AG04450 (cell line): ENCODE data around the gene LRMDA. TPM values are rescaled to one million over a fixed set of nuclear protein-coding genes. Genes with fewer than 3 reads are reported as not detected.

Experiments
- CTCF ChIA-PET: fragments of 300-600, 350-600 bp; formaldehyde crosslinking; extraction: SDS; loops from one replicate; lab custom pipeline; 2022; ENCODE audit warnings: antibody characterized with exemption, inconsistent platforms; lab: Charles Lee
- POLR2A ChIA-PET: fragments of 350-600 bp; formaldehyde crosslinking; extraction: SDS; loops from one replicate; lab custom pipeline; 2021; ENCODE audit warnings: antibody characterized with exemption, inconsistent platforms; lab: Yijun Ruan, JAX
- DNase-seq: peaks from one replicate; pipeline ENCODE4 v3.0.0-alpha.2; 2011; ENCODE audit warnings: low read depth, low spot score
- H3K27ac ChIP-seq: one replicate; pipeline ENCODE4 v1.5.1; 2012; ENCODE audit warnings: low read depth, low read length, control low read depth
- H3K27me3 ChIP-seq: one replicate; pipeline ENCODE4 v1.6.0; 2012; ENCODE audit warnings: low read length; ENCODE audit not compliant: control insufficient read depth, insufficient read depth
- H3K4me3 ChIP-seq: 2 replicates; pipeline ENCODE4 v1.5.1; 2011; ENCODE audit warnings: mild to moderate bottlenecking, low read depth, low read length, control low read depth
- H3K9me3 ChIP-seq: 2 replicates; pipeline ENCODE4 v1.5.1; 2012; ENCODE audit warnings: low read length; ENCODE audit not compliant: control insufficient read depth, insufficient read depth
- CTCF ChIP-seq: IDR thresholded peaks from 2 replicates; pipeline ENCODE4 v1.5.1; 2011; ENCODE audit warnings: low read depth, low read length, control low read depth, inconsistent platforms
- polyA plus RNA-seq: library from polyadenylated mRNA; depleted of rRNA; stranded (reverse); fragments of >200 nt; gene quantifications from 2 replicates; pipeline ENCODE4 v1.2.3, GENCODE V29; 2011

LRMDA gene
- polyA plus RNA-seq, 1 experiment, result 0.12 TPM

- no peak overlapping the region for H3K4me3 ChIP-seq
- H3K27ac ChIP-seq, result no peak overlapping the region
- POLR2A ChIA-PET, result no interaction called here
- CTCF ChIA-PET, result no interaction called here
- TF ChIP-seq CTCF, result no peak
- DNase-seq, result no peak
- peaks cover 5% of the 10 kb centered on the region for H3K27me3 ChIP-seq
- H3K9me3 ChIP-seq, result peaks cover 7% of the 10 kb centered on the region; the same call in 1 of the 2 replicates
Observed at GRCh38 chr10:76115471-76116155, 684.2 kb downstream of the LRMDA start.

- DNase-seq, result no peak
- Histone ChIP-seq H3K27ac (no peak overlapping the region), H3K9me3 (peaks cover 7% of the 10 kb centered on the region; the same call in 1 of the 2 replicates), H3K27me3 (peaks cover 5% of the 10 kb centered on the region), H3K4me3 (no peak overlapping the region)
- TF ChIP-seq CTCF, result no peak
- CTCF ChIA-PET, result no interaction called here
- POLR2A ChIA-PET, result no interaction called here
Observed at GRCh38 chr10:76116523-76116922, 685.1 kb downstream of the LRMDA start.

GRCh38 chr10:76117949-76118348 lies 686.5 kb downstream of the LRMDA start:
- H3K4me3 ChIP-seq, result no peak overlapping the region
- no peaks in the 10 kb centered on the region for H3K9me3 ChIP-seq
- no peak for DNase-seq
- H3K27me3 ChIP-seq, result peaks cover 5% of the 10 kb centered on the region
- ChIA-PET POLR2A (no interaction called here), CTCF (no interaction called here)
- no peak for TF ChIP-seq CTCF
- no peak overlapping the region for H3K27ac ChIP-seq

- Histone ChIP-seq H3K4me3 (no peak overlapping the region), H3K9me3 (no peaks in the 10 kb centered on the region), H3K27ac (no peak overlapping the region), H3K27me3 (peaks cover 5% of the 10 kb centered on the region)
- ChIA-PET POLR2A (no interaction called here), CTCF (interaction anchor here (0.6 to 0.7 kb wide), 2 partner anchors 10 to 224 kb away, joined by 4 to 5 read pairs; no protein-coding TSS in a partner anchor)
- TF ChIP-seq CTCF, result no peak
- no peak for DNase-seq
Observed at GRCh38 chr10:76119036-76119435, 687.6 kb downstream of the LRMDA start.

- ChIA-PET POLR2A (no interaction called here), CTCF (no interaction called here)
- Histone ChIP-seq H3K4me3 (no peak overlapping the region), H3K9me3 (no peaks in the 10 kb centered on the region), H3K27ac (no peak overlapping the region), H3K27me3 (peaks cover 5% of the 10 kb centered on the region)
- no peak for DNase-seq
- no peak for TF ChIP-seq CTCF
Observed at GRCh38 chr10:76119515-76119914, 688.1 kb downstream of the LRMDA start.
